C4-2B (cell line): ENCODE measurements around the gene TCL1B.

ENCODE experiments used
- ZFX ChIP-seq: fragments of 450-650 bp; IDR thresholded peaks from 2 replicates; pipeline ENCODE4 v1.6.1; 2017
- TF ChIP-seq, protein P1 (sequence below): fragments of 450-650 bp; conservative IDR thresholded peaks from 2 replicates; pipeline ENCODE4 v1.5.1; 2017; ENCODE audit warnings: mild to moderate bottlenecking

DNA sequence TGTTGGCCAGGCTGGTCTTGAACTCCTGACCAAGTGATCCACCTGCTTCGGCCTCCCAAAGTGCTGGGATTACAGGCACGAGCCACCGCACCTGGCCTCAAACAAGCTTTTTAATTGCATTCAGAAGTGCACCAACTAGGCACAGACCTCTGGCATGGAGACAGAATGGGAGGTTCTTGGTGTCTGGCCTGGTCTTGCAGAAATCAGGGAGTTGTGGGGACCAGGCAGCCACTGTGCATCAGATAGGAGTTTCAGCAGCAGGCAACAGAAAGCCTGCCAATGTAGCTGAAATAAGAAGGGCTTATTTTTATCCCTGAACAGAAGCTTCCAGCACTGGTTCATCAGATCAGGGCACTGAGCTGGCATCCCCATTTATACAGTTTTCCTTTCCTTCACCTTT is 22.2 kb upstream of the TCL1B start:
- TF ChIP-seq, protein P1, sequence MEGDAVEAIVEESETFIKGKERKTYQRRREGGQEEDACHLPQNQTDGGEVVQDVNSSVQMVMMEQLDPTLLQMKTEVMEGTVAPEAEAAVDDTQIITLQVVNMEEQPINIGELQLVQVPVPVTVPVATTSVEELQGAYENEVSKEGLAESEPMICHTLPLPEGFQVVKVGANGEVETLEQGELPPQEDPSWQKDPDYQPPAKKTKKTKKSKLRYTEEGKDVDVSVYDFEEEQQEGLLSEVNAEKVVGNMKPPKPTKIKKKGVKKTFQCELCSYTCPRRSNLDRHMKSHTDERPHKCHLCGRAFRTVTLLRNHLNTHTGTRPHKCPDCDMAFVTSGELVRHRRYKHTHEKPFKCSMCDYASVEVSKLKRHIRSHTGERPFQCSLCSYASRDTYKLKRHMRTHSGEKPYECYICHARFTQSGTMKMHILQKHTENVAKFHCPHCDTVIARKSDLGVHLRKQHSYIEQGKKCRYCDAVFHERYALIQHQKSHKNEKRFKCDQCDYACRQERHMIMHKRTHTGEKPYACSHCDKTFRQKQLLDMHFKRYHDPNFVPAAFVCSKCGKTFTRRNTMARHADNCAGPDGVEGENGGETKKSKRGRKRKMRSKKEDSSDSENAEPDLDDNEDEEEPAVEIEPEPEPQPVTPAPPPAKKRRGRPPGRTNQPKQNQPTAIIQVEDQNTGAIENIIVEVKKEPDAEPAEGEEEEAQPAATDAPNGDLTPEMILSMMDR = no peak
- TF ChIP-seq ZFX = no peak
